SK-N-SH treated with all-trans-retinoic acid at 6 μM for 48 hours (cell line): Measurements from ENCODE around the gene TMBIM1.

Source experiments
- ATAC-seq: fragments of 200-7000 bp; cut with Tn5 transposase; 3 replicates; pipeline ENCODE4 v1.9.1; 2020; ENCODE audit warnings: mild to moderate bottlenecking, moderate library complexity
- BACH2 ChIP-seq: fragments of 250-450 bp; sonication (Bioruptor Pico); IDR thresholded peaks from 2 replicates; pipeline ENCODE4 v1.9.0; 2021; ENCODE audit warnings: mild to moderate bottlenecking, borderline replicate concordance
- CREB5 ChIP-seq: fragments of 250-450 bp; sonication (Bioruptor Pico); IDR thresholded peaks from 2 replicates; pipeline ENCODE4 v1.5.1; 2020; ENCODE audit warnings: low read depth, mild to moderate bottlenecking, moderate library complexity
- CSDC2 ChIP-seq: fragments of 250-450 bp; sonication (Bioruptor Pico); IDR thresholded peaks from 2 replicates; pipeline ENCODE4 v1.5.0; 2020; ENCODE audit warnings: mild to moderate bottlenecking, moderate library complexity
- CSRNP3 ChIP-seq: fragments of 250-450 bp; sonication (Bioruptor Pico); IDR thresholded peaks from 2 replicates; pipeline ENCODE4 v1.5.1; 2021; ENCODE audit warnings: mild to moderate bottlenecking, moderate library complexity
- GLIS3 ChIP-seq: fragments of 250-450 bp; sonication (Bioruptor Pico); IDR thresholded peaks from 2 replicates; pipeline ENCODE4 v1.5.0; 2020; ENCODE audit warnings: mild to moderate bottlenecking, moderate library complexity
- ISL1 ChIP-seq: fragments of 250-450 bp; sonication (Bioruptor Pico); IDR thresholded peaks from 2 replicates; pipeline ENCODE4 v2.1.2; 2022; ENCODE audit warnings: mild to moderate bottlenecking, moderate library complexity
- PATZ1 ChIP-seq: fragments of 250-450 bp; sonication (Bioruptor Pico); IDR thresholded peaks from 2 replicates; pipeline ENCODE4 v1.8.0; 2020; ENCODE audit warnings: mild to moderate bottlenecking, moderate library complexity, borderline replicate concordance
- POU6F1 ChIP-seq: fragments of 250-450 bp; sonication (Bioruptor Pico); IDR thresholded peaks from 2 replicates; pipeline ENCODE4 v1.8.0; 2021; ENCODE audit warnings: low read depth, mild to moderate bottlenecking, moderate library complexity, borderline replicate concordance
- PPARA ChIP-seq: fragments of 250-450 bp; sonication (Bioruptor Pico); IDR thresholded peaks from 2 replicates; pipeline ENCODE4 v1.5.0; 2020; ENCODE audit warnings: mild to moderate bottlenecking, borderline replicate concordance
- RARB ChIP-seq: fragments of 250-450 bp; sonication (Bioruptor Pico); IDR thresholded peaks from 2 replicates; pipeline ENCODE4 v1.8.0; 2021; ENCODE audit warnings: mild to moderate bottlenecking, moderate library complexity
- SNAI2 ChIP-seq: fragments of 250-450 bp; sonication (Bioruptor Pico); IDR thresholded peaks from 2 replicates; pipeline ENCODE4 v1.5.0; 2020; ENCODE audit warnings: mild to moderate bottlenecking, moderate library complexity
- TCF4 ChIP-seq: fragments of 250-450 bp; sonication (Bioruptor Pico); IDR thresholded peaks from 2 replicates; pipeline ENCODE4 v1.8.0; 2021; ENCODE audit warnings: mild to moderate bottlenecking, moderate library complexity, borderline replicate concordance
- TOX ChIP-seq: fragments of 250-450 bp; sonication (Bioruptor Pico); IDR thresholded peaks from 2 replicates; pipeline ENCODE4 v1.8.0; 2021; ENCODE audit warnings: mild to moderate bottlenecking, moderate library complexity, borderline replicate concordance
- TSHZ2 ChIP-seq: fragments of 250-450 bp; sonication (Bioruptor Pico); IDR thresholded peaks from 2 replicates; pipeline ENCODE4 v1.5.0; 2020; ENCODE audit warnings: mild to moderate bottlenecking, moderate library complexity
- ZC3H10 ChIP-seq: fragments of 250-450 bp; sonication (Bioruptor Pico); IDR thresholded peaks from 2 replicates; pipeline ENCODE4 v1.5.1; 2021; ENCODE audit warnings: mild to moderate bottlenecking, moderate library complexity
- ZFP30 ChIP-seq: fragments of 450-650 bp; formaldehyde crosslinking; IDR thresholded peaks from 2 replicates; pipeline ENCODE4 v1.5.0; 2022; ENCODE audit warnings: mild to moderate bottlenecking, moderate library complexity
- ZNF565 ChIP-seq: fragments of 450-650 bp; formaldehyde crosslinking; conservative IDR thresholded peaks from 2 replicates; pipeline ENCODE4 v1.5.0; 2020; ENCODE audit warnings: low read depth, mild to moderate bottlenecking, moderate library complexity

Gene TMBIM1

GRCh38 chr2:218327451-218328210 is 35.3 kb upstream of the TMBIM1 start:
- TF ChIP-seq PPARA (no peak), TSHZ2 (CRISPR knock-in tag) (no peak), CSRNP3 (CRISPR knock-in tag) (no peak), POU6F1 (CRISPR knock-in tag) (no peak), GLIS3 (no peak), ZFP30 (CRISPR knock-in tag) (no peak), ZC3H10 (no peak), SNAI2 (CRISPR knock-in tag) (no peak), ISL1 (CRISPR knock-in tag) (no peak), PATZ1 (no peak), BACH2 (CRISPR knock-in tag) (no peak), TCF4 (CRISPR knock-in tag) (no peak)
- no peak for ATAC-seq

GRCh38 chr2:218326315-218326714 is 34.0 kb upstream of the TMBIM1 start:
- no peak for ATAC-seq
- TF ChIP-seq TSHZ2 (CRISPR knock-in tag) (no peak), CREB5 (no peak), ZNF565 (CRISPR knock-in tag) (no peak), ZFP30 (CRISPR knock-in tag) (no peak), TOX (CRISPR knock-in tag) (no peak), RARB (CRISPR knock-in tag) (no peak), CSDC2 (no peak), CSRNP3 (CRISPR knock-in tag) (no peak), BACH2 (CRISPR knock-in tag) (no peak)
- TF ChIP-seq, all 23 proteins: peak for 0
